ENCODE results near the gene PNLIPRP1.

The PNLIPRP1 gene

DNA sequence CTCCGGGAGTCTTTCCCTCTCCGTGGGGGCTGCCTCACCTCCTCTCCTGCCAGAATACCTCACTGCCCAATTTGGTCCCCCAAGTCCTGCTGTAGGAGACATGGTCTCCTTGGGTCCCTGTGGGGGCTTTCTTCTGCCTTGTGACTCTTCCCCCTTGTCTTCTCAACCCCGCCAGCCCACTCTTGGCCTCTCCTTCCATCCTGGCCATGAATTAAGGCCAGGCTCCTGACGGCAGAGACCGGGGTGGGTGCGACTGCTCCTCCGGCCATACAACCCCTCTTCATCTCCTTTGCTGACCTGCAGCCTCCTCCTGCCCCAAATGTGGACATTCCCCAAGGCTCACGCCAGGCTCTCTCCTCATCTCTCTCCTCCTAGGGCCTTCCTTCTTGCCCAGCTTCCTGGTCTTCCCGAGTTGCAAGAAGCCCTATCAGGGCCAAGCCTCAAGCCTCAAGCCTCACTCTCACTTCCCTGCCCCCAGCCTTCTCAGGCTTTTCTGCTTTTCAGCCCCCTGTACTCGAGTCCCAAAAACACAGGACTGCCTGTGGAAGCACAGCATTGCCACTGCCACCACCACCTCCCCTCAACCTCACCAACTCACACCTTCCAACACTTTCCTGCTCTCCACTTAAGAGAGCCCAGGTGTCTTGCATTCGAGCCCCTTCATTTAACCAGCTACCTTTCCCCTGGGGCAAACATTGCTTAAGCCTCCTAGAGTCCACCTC, 31.3 kb downstream of the PNLIPRP1 start:
- H3K27ac ChIP-seq = no peak overlapping the region

GRCh38 chr10:116625845-116626244, 35.1 kb downstream of the PNLIPRP1 start:
- no peak overlapping the region for H3K27ac ChIP-seq
- TF ChIP-seq, protein P1, sequence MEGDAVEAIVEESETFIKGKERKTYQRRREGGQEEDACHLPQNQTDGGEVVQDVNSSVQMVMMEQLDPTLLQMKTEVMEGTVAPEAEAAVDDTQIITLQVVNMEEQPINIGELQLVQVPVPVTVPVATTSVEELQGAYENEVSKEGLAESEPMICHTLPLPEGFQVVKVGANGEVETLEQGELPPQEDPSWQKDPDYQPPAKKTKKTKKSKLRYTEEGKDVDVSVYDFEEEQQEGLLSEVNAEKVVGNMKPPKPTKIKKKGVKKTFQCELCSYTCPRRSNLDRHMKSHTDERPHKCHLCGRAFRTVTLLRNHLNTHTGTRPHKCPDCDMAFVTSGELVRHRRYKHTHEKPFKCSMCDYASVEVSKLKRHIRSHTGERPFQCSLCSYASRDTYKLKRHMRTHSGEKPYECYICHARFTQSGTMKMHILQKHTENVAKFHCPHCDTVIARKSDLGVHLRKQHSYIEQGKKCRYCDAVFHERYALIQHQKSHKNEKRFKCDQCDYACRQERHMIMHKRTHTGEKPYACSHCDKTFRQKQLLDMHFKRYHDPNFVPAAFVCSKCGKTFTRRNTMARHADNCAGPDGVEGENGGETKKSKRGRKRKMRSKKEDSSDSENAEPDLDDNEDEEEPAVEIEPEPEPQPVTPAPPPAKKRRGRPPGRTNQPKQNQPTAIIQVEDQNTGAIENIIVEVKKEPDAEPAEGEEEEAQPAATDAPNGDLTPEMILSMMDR (conservative IDR thresholded peaks at IDR 0.05) = no peak
- no peak for TF ChIP-seq ZFX (IDR thresholded peaks at IDR 0.05)

More for the DNA sequence above, 31.3 kb downstream of the PNLIPRP1 start:
- no peak for TF ChIP-seq ZFX (IDR thresholded peaks at IDR 0.05)
- TF ChIP-seq, protein P1 (conservative IDR thresholded peaks at IDR 0.05) = no peak

- TF ChIP-seq, protein P1 (conservative IDR thresholded peaks at IDR 0.05) = no peak
- TF ChIP-seq ZFX (IDR thresholded peaks at IDR 0.05) = no peak
Measured at GRCh38 chr10:116626815-116627214, 36.1 kb downstream of the PNLIPRP1 start.

DNA sequence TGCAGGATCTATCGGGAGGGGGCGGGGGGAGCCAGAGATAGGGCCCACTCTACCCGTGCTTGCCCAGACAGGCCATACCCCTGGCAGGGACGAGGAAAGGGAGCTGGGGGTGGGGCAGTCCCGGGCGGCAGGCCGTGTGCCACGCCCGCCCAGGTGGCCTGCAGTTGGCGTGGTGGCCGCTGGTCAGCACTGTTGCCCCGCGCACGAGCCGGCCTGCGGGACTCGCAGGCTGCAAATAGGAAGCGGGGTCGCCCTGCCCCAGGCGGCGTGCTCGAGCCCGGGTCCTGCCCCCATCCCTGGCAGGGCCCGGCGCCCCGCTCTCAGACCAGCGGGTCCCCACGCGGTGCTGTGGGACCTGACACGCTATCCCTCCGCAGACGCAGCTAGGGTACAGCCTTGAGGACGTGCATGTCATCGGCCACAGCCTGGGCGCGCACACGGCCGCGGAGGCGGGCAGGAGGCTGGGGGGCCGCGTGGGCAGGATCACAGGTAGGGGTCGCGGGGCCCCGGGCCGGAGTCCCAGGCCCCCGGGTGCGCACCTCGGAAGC, 36.7 kb downstream of the PNLIPRP1 start:
- H3K27ac ChIP-seq = peak overlapping the region; percentile 15; the same call in 1 of the 2 replicates
- TF ChIP-seq, protein P1 (conservative IDR thresholded peaks at IDR 0.05) = peak; percentile 98
- no peak for TF ChIP-seq ZFX (IDR thresholded peaks at IDR 0.05)

More at GRCh38 chr10:116626815-116627214, 36.1 kb downstream of the PNLIPRP1 start:
- no peak overlapping the region for H3K27ac ChIP-seq

- H3K27ac ChIP-seq = no peak overlapping the region
- TF ChIP-seq ZFX (IDR thresholded peaks at IDR 0.05) = no peak
- TF ChIP-seq, protein P1 (conservative IDR thresholded peaks at IDR 0.05) = no peak
Measured at GRCh38 chr10:116629340-116629739, 38.6 kb downstream of the PNLIPRP1 start.

GRCh38 chr10:116630020-116630419, 39.3 kb downstream of the PNLIPRP1 start:
- TF ChIP-seq ZFX (IDR thresholded peaks at IDR 0.05) = no peak
- TF ChIP-seq, protein P1 (conservative IDR thresholded peaks at IDR 0.05) = no peak
- H3K27ac ChIP-seq = no peak overlapping the region

GRCh38 chr10:116631871-116632295, 41.1 kb downstream of the PNLIPRP1 start:
- H3K27ac ChIP-seq = no peak overlapping the region
- TF ChIP-seq ZFX (IDR thresholded peaks at IDR 0.05) = no peak
- TF ChIP-seq, protein P1 (conservative IDR thresholded peaks at IDR 0.05) = no peak
